ENCODE results near the gene NEDD4L. TPM values are rescaled to one million over a fixed set of nuclear protein-coding genes. Genes with fewer than 3 reads are reported as not detected.

Gene NEDD4L
- total and polyA plus RNA-seq, 10 of the 15 experiments (the other 5 are each of a cell fraction or from before 2014, with no cell fraction given) = 7.4 to 24.0 (median 17.7) TPM

- no peaks in the 10 kb centered on the region for H3K27me3 ChIP-seq (replicated peaks in 1 of 2; ENCODE audit: control insufficient read depth in 2 of 2, insufficient read depth in 2 of 2, low read length in 1 of 2)
- no peak overlapping the region for H3K27ac ChIP-seq (ENCODE audit: control insufficient read depth, insufficient read depth)
- no peaks in the 10 kb centered on the region for H4K20me1 ChIP-seq (ENCODE audit: control insufficient read depth, insufficient read depth)
- ChIA-PET POLR2A (no interaction called here), SMC1A (ENCODE audit: uncharacterized antibody, unreplicated experiment) (interaction anchor here (1.2 to 4.3 kb wide), 2 partner anchors 12 to 22 kb away, joined by 3 to 20 read pairs; no protein-coding TSS in a partner anchor), CTCF (interaction anchor here (1.2 kb wide), 1 partner anchor 9 kb away, joined by 5 read pairs; no protein-coding TSS in a partner anchor), RAD21 (ENCODE audit: unreplicated experiment) (interaction anchor here (2.7 kb wide), 1 partner anchor 42 kb away, joined by 8 read pairs; no protein-coding TSS in a partner anchor)
- ATAC-seq (no peak), FAIRE-seq (no peak), DNase-seq (ENCODE audit: low read depth, low spot score) (no peak)
- H3K4me2 ChIP-seq (ENCODE audit: control insufficient read depth, insufficient read depth) = no peak overlapping the region
- peaks cover 22% of the 10 kb centered on the region for H3K4me1 ChIP-seq (ENCODE audit: control insufficient read depth, insufficient read depth, low read length)
- BruUV-seq (replicated peaks) = no TSS peak
- TF ChIP-seq FOXM1 (IDR thresholded peaks at IDR 0.05; ENCODE audit: low read depth, low read length) (no peak), SMAD1 (IDR thresholded peaks at IDR 0.05; ENCODE audit: low read depth, partially characterized antibody) (no peak), BMI1 (IDR thresholded peaks at IDR 0.05; ENCODE audit: borderline replicate concordance) (no peak), NKRF (conservative IDR thresholded peaks at IDR 0.05) (no peak), SP1 (IDR thresholded peaks at IDR 0.05; ENCODE audit: low read depth, low read length) (no peak), RBBP5 (conservative IDR thresholded peaks at IDR 0.05) (no peak), DPF2 (IDR thresholded peaks at IDR 0.05) (no peak), E4F1 (IDR thresholded peaks at IDR 0.05; ENCODE audit: borderline replicate concordance, partially characterized antibody) (no peak), SKIL (IDR thresholded peaks at IDR 0.05; ENCODE audit: low read depth, poor library complexity, severe bottlenecking) (no peak), CBFB (IDR thresholded peaks at IDR 0.05; ENCODE audit: low read depth) (no peak), HDGF (IDR thresholded peaks at IDR 0.05) (no peak), FOS (IDR thresholded peaks at IDR 0.05; ENCODE audit: borderline replicate concordance, extremely low read depth, insufficient read length) (no peak), CREM (IDR thresholded peaks at IDR 0.05; ENCODE audit: low read depth) (no peak), SMARCA5 (IDR thresholded peaks at IDR 0.05) (no peak), MAX (IDR thresholded peaks at IDR 0.05; ENCODE audit: low read depth, low read length) (no peak), ATF3 (IDR thresholded peaks at IDR 0.05; ENCODE audit: borderline replicate concordance, extremely low read depth, low read depth, low read length) (no peak), NBN (IDR thresholded peaks at IDR 0.05) (no peak), POU2F2 (IDR thresholded peaks at IDR 0.05; ENCODE audit: borderline replicate concordance, low read depth, low read length) (no peak)
- H3K9me3 ChIP-seq (replicated peaks; ENCODE audit: control insufficient read depth, insufficient read depth, low read length) = peaks cover 9% of the 10 kb centered on the region
- H3K79me2 ChIP-seq (ENCODE audit: control insufficient read depth, insufficient read depth, low read length) = no peaks in the 10 kb centered on the region
- WGBS (ENCODE audit: insufficient coverage, insufficient replicate concordance, low lambda C conversion rate, missing lambda C conversion rate) = 100% methylated on average over 3 of the region's 3 CpGs
- intact Hi-C loops (cut with micrococcal nuclease; ENCODE audit: unreplicated experiment) (no loop called here), in situ Hi-C loops (cut with MboI) (no loop called here)
- no peaks in the 10 kb centered on the region for H3K36me3 ChIP-seq (ENCODE audit: control insufficient read depth in 2 of 2, insufficient read depth in 2 of 2, low read length in 1 of 2)
- H2AFZ ChIP-seq (ENCODE audit: control insufficient read depth, low read depth, low read length) = no peak overlapping the region
- no peak overlapping the region for H3K4me3 ChIP-seq
- no peak overlapping the region for H3K9ac ChIP-seq (ENCODE audit: control insufficient read depth, insufficient read depth, low read length)
These were observed 261.8 kb downstream of the NEDD4L start for GRCh38 chr18:58305792-58306191.
